K562 (cell line): Measurements from ENCODE around the gene KLHL22. TPM values are rescaled to one million over a fixed set of nuclear protein-coding genes. Genes with fewer than 3 reads are reported as not detected.

Experiments used
- AFF1 ChIP-seq, 2 experiments: fragments of 450-650 bp; IDR thresholded peaks; 2 replicates each; pipeline ENCODE4 v1.6.1; 2018; ENCODE audit warnings: mild to moderate bottlenecking in 2 of 2, low read depth in 1 of 2; ENCODE audit not compliant: partially characterized antibody in 2 of 2
- AFF4 ChIP-seq: sonication (generic); formaldehyde crosslinking; IDR thresholded peaks from 2 replicates; pipeline ENCODE4 v1.8.0; 2023; ENCODE audit warnings: mild to moderate bottlenecking, missing genetic modification reagents
- COPS2 ChIP-seq: fragments of 450-650 bp; conservative IDR thresholded peaks from 2 replicates; pipeline ENCODE4 v1.6.1; 2016; ENCODE audit warnings: mild to moderate bottlenecking, moderate library complexity
- GTF3C2 ChIP-seq: IDR thresholded peaks from 3 replicates; pipeline ENCODE4 v1.6.1; 2011; ENCODE audit warnings: borderline replicate concordance, mild to moderate bottlenecking, moderate library complexity; ENCODE audit not compliant: insufficient read length; ENCODE audit errors: extremely low read depth
- TCF7L2 ChIP-seq: fragments of 150-350 bp; IDR thresholded peaks from 2 replicates; pipeline ENCODE4 v1.6.1; 2016; ENCODE audit warnings: low read depth, mild to moderate bottlenecking, low read length, moderate library complexity
- ZNF143 ChIP-seq: sonication (generic); formaldehyde crosslinking; IDR thresholded peaks from 2 replicates; pipeline ENCODE4 v1.9.0; 2022; ENCODE audit warnings: mild to moderate bottlenecking, missing genetic modification reagents
- polyA plus RNA-seq, 8 experiments: library from polyadenylated mRNA; depleted of rRNA in 4 of 8; stranded (reverse) in 5 of 8; unstranded in 3 of 8; fragments of >200 nt; fragmentation: Nextera tagmentation in 2 of 8; fragmentation: Illumina TruSeq in 1 of 8; extraction: Ambion mirVana in 2 of 8; extraction: Trizol in 1 of 8; gene quantifications; 2 replicates each; pipeline versions ENCODE4 v1.2.1 to v1.2.3, GENCODE V29; 2011 to 2014; ENCODE audit warnings: inconsistent platforms in 1 of 8, missing spikeins in 1 of 8
- total RNA-seq, 7 experiments: library from RNA; depleted of rRNA in 6 of 7; stranded (reverse); fragments of >200 nt in 6 of 7; fragmentation: Illumina TruSeq in 2 of 7; extraction: Trizol in 2 of 7; gene quantifications; 2 replicates each; pipeline versions ENCODE4 v1.2.1 to v1.2.3, GENCODE V29; 2011 to 2021; ENCODE audit warnings: low replicate concordance in 1 of 7
- TF ChIP-seq, protein P1 (sequence below): sonication (generic); formaldehyde crosslinking; IDR thresholded peaks from 2 replicates; pipeline ENCODE4 v1.8.1; 2022; ENCODE audit warnings: missing genetic modification reagents

Gene KLHL22
- total and polyA plus RNA-seq, 9 of the 15 experiments (the other 6 are each of a cell fraction or from before 2014, with no cell fraction given) = 1.3 to 25.6 (median 15.2) TPM

GRCh38 chr22:20429254-20430100, 66.1 kb downstream of the KLHL22 start (continued):
- TF ChIP-seq, protein P1, sequence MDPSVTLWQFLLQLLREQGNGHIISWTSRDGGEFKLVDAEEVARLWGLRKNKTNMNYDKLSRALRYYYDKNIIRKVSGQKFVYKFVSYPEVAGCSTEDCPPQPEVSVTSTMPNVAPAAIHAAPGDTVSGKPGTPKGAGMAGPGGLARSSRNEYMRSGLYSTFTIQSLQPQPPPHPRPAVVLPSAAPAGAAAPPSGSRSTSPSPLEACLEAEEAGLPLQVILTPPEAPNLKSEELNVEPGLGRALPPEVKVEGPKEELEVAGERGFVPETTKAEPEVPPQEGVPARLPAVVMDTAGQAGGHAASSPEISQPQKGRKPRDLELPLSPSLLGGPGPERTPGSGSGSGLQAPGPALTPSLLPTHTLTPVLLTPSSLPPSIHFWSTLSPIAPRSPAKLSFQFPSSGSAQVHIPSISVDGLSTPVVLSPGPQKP (CRISPR knock-in tag) = 0 out of 2 replicates have a peak, but pooled peaks have one; percentile 92
- TF ChIP-seq AFF1 (IDR thresholded peaks at IDR 0.05; ENCODE audit: low read depth in 1 of 2, partially characterized antibody in 2 of 2) (no peak), AFF4 (CRISPR knock-in tag) (no peak), TCF7L2 (no peak), COPS2 (no peak), ZNF143 (CRISPR knock-in tag) (no peak; the same call in 1 of the 2 replicates), GTF3C2 (no peak)
